Natural killer cell (primary cell): Measurements from ENCODE around the gene PTGER3. TPM values are rescaled to one million over a fixed set of nuclear protein-coding genes. Genes with fewer than 3 reads are reported as not detected.

Source experiments
- ATAC-seq, 3 donors: fragments of 150-1000 bp in 2 of 3; fragments of 200-7000 bp in 1 of 3; cut with Tn5 transposase; 1 replicate in 1 of 3; 2 replicates in 2 of 3; pipeline ENCODE4 v1.10.0; 2021; ENCODE audit warnings: mild to moderate bottlenecking in 2 of 3, moderate library complexity in 2 of 3
- DNase-seq, 2 donors: peaks; one replicate each; pipeline versions ENCODE4 v3.0.0 to v3.0.0-alpha.2; 2013 to 2021; ENCODE audit warnings: mixed read lengths in 1 of 2
- H3K27ac ChIP-seq: one replicate; pipeline ENCODE4 v1.5.1; 2013; ENCODE audit warnings: mild to moderate bottlenecking, low read length
- H3K27me3 ChIP-seq: one replicate; pipeline ENCODE4 v1.6.1; 2013; ENCODE audit warnings: low read length; ENCODE audit not compliant: control insufficient read depth, insufficient read depth
- H3K36me3 ChIP-seq: one replicate; pipeline ENCODE4 v1.6.1; 2013; ENCODE audit warnings: low read length; ENCODE audit not compliant: control insufficient read depth, insufficient read depth
- H3K4me1 ChIP-seq: one replicate; pipeline ENCODE4 v1.6.1; 2013; ENCODE audit warnings: low read length; ENCODE audit not compliant: control insufficient read depth, insufficient read depth
- H3K4me3 ChIP-seq: one replicate; pipeline ENCODE4 v1.5.1; 2013; ENCODE audit warnings: low read length
- H3K9me3 ChIP-seq: one replicate; pipeline ENCODE4 v1.6.1; 2013; ENCODE audit warnings: low read length; ENCODE audit not compliant: control insufficient read depth, insufficient read depth
- H3K27ac Mint-ChIP-seq, 2 donors: one replicate each; pipeline ENCODE4 v1.8.0; 2022; ENCODE audit warnings: mild to moderate bottlenecking in 2 of 2, mixed read lengths in 2 of 2, moderate library complexity in 1 of 2
- H3K27me3 Mint-ChIP-seq, 2 donors: one replicate each; pipeline ENCODE4 v1.8.0; 2022; ENCODE audit warnings: low read depth in 2 of 2, mixed read lengths in 2 of 2
- H3K36me3 Mint-ChIP-seq: one replicate; pipeline ENCODE4 v1.8.0; 2022; ENCODE audit warnings: mixed read lengths
- H3K4me1 Mint-ChIP-seq, 2 donors: one replicate each; pipeline ENCODE4 v1.8.0; 2022; ENCODE audit warnings: mixed read lengths in 2 of 2
- H3K4me3 Mint-ChIP-seq: one replicate; pipeline ENCODE4 v1.8.0; 2022; ENCODE audit warnings: mild to moderate bottlenecking, moderate library complexity, mixed read lengths
- H3K9me3 Mint-ChIP-seq, 2 donors: one replicate each; pipeline ENCODE4 v1.8.0; 2022; ENCODE audit warnings: mixed read lengths in 2 of 2
- WGBS: methylation state at CpG from one replicate; pipeline ENCODE4 v1.1.7; 2013; ENCODE audit warnings: missing lambda C conversion rate; ENCODE audit not compliant: insufficient coverage; 5-methylcytosine and 5-hydroxymethylcytosine counted together
- intact Hi-C: fragments of 100-400 bp; cut with micrococcal nuclease; formaldehyde crosslinking; loops from one replicate; pipeline ENCODE4 v1.14.2; 2022
- total RNA-seq, 4 donors: library from RNA; stranded (reverse); fragments of 120-200 nt in 1 of 4; gene quantifications; one replicate each; pipeline versions ENCODE4 v1.2.3 to v1.2.4, GENCODE V29; 2013 to 2022
- TF ChIP-seq, protein P1 (sequence below): fragments of 200-600 bp; IDR thresholded peaks from one replicate; pipeline ENCODE4 v1.8.0; 2022; ENCODE audit warnings: antibody characterized with exemption

The PTGER3 gene
- total RNA-seq, 3 donors from 2014 or later (not counting 1 experiment from before 2014, with no cell fraction given), result 0.72 to 21.9 TPM; not detected in 1

DNA sequence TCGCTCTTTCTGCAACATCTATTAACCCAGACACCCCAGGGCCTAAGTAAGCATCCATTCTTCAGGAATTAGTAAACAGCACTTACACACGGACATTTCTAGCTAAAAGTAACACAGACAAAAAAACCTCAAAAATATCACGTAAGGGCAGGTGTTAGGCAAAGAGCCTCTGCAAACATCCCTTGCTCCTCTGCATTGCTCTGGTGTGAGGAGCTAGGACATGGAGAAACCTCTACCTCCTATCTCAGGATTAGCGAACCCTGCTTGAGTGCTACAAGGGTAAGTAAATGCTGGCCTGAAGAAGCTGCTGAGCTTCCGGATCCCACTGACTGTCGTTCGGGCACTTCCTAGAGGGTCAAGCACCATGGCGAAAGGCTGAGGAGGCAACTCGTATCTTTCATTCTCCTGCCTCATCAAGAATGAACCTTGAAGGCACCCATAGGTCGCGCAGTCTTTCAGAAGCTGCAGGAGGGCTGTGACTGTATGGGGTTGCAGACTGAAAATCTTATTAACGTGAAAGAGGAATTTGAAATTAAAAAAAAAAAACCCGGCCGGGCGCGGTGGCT, 2.1 kb downstream of the PTGER3 start:
- Histone ChIP-seq H3K4me1 (peaks cover 18% of the 10 kb centered on the region), H3K27me3 (peaks cover 43% of the 10 kb centered on the region), H3K9me3 (no peaks in the 10 kb centered on the region), H3K36me3 (no peaks in the 10 kb centered on the region), H3K4me3 (no peak overlapping the region), H3K27ac (no peak overlapping the region)
- ATAC-seq (no peak), DNase-seq (no peak)
- intact Hi-C loops, result no loop called here
- TF ChIP-seq, protein P1, sequence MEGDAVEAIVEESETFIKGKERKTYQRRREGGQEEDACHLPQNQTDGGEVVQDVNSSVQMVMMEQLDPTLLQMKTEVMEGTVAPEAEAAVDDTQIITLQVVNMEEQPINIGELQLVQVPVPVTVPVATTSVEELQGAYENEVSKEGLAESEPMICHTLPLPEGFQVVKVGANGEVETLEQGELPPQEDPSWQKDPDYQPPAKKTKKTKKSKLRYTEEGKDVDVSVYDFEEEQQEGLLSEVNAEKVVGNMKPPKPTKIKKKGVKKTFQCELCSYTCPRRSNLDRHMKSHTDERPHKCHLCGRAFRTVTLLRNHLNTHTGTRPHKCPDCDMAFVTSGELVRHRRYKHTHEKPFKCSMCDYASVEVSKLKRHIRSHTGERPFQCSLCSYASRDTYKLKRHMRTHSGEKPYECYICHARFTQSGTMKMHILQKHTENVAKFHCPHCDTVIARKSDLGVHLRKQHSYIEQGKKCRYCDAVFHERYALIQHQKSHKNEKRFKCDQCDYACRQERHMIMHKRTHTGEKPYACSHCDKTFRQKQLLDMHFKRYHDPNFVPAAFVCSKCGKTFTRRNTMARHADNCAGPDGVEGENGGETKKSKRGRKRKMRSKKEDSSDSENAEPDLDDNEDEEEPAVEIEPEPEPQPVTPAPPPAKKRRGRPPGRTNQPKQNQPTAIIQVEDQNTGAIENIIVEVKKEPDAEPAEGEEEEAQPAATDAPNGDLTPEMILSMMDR, result no peak
- Mint-ChIP-seq H3K27me3 (peaks cover 37 to 47% of the 10 kb centered on the region in 2 donors), H3K9me3 (no peaks in the 10 kb centered on the region), H3K4me1 (peaks cover 15 to 17% of the 10 kb centered on the region in 2 donors), H3K4me3 (peak overlapping the region; percentile 47), H3K36me3 (no peaks in the 10 kb centered on the region), H3K27ac (no peak overlapping the region)
- 88% methylated on average over 15 of the region's 16 CpGs for WGBS

DNA sequence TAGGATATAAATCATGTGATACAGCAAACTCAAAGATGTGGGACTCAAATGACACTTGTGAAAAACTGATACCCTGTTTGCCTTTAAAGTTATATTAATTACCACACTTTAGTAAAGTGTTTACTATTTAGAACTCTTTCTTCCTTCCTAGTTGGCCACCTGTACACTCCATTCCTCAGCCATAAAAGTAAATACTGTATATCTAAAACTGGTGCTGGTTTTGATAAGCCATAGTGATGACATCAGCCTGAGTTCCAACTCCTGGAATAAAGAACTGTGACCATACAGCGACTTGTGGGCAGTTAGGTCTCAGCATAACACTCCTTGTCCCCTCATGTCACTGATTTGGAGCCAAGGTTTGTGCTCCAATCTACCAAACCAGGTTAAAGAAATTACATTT, 2.8 kb downstream of the PTGER3 start:
- 96% methylated on average over 1 of the region's 1 CpG for WGBS
- Mint-ChIP-seq H3K36me3 (no peaks in the 10 kb centered on the region), H3K27me3 (peaks cover 38 to 48% of the 10 kb centered on the region in 2 donors), H3K9me3 (no peaks in the 10 kb centered on the region), H3K4me3 (no peak overlapping the region), H3K27ac (no peak overlapping the region), H3K4me1 (peaks cover 15 to 17% of the 10 kb centered on the region in 2 donors)
- peaks cover 42% of the 10 kb centered on the region for H3K27me3 ChIP-seq
- no peaks in the 10 kb centered on the region for H3K36me3 ChIP-seq
- TF ChIP-seq, protein P1, result no peak
- DNase-seq (no peak), ATAC-seq (no peak)
- H3K4me1 ChIP-seq, result peaks cover 18% of the 10 kb centered on the region
- H3K27ac ChIP-seq, result no peak overlapping the region
- H3K9me3 ChIP-seq, result no peaks in the 10 kb centered on the region
- no peak overlapping the region for H3K4me3 ChIP-seq
- intact Hi-C loops, result no loop called here

DNA sequence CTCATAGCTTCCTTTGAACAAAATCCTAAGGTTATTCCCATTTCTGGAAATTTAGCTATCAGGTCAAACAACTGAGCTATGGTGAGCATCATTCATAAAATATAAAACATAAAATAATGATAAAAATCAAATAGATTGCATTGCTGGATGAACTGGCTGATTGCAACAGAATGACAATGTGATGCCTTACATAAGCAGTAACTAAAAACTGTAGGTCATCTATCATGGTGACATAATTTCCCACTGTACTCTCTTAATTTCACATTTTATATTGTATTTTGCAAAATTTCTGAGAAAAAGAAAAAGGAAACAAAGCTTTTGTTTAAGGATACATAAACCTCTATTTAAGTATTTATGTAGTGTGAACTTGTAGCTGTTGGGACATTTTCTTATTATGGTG, 4.6 kb downstream of the PTGER3 start:
- H3K9me3 ChIP-seq, result no peaks in the 10 kb centered on the region
- no peaks in the 10 kb centered on the region for H3K36me3 Mint-ChIP-seq
- H3K4me1 Mint-ChIP-seq, result peaks cover 15 to 16% of the 10 kb centered on the region in 2 donors
- H3K27ac Mint-ChIP-seq, result no peak overlapping the region
- no peaks in the 10 kb centered on the region for H3K36me3 ChIP-seq
- H3K4me3 Mint-ChIP-seq, result no peak overlapping the region
- no peak overlapping the region for H3K27ac ChIP-seq
- H3K27me3 ChIP-seq, result peaks cover 27% of the 10 kb centered on the region
- DNase-seq (no peak), ATAC-seq (no peak)
- TF ChIP-seq, protein P1, result no peak
- peaks cover 17% of the 10 kb centered on the region for H3K4me1 ChIP-seq
- intact Hi-C loops, result no loop called here
- peaks cover 35 to 50% of the 10 kb centered on the region in 2 donors for H3K27me3 Mint-ChIP-seq
- no peaks in the 10 kb centered on the region for H3K9me3 Mint-ChIP-seq
- no peak overlapping the region for H3K4me3 ChIP-seq

DNA sequence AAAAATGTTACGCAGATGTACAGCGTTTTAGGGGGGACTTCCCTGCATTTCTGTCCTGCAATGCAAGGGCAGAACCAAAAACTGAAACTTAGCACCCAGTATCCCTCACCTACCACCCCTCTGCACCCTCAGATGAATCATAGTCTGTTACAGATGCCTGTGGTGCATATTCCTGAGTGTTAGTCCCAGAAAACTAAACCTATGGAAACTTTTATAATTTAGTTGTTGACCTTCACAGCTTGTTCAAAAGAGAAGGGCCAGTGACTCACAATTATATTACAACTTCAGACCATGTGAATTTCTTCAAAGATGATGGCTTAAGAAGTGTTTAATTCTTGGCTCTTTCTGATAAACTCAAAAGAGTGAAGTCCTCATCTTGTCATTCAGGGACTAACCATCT, 5.8 kb downstream of the PTGER3 start:
- no peaks in the 10 kb centered on the region for H3K9me3 ChIP-seq
- peaks cover 6% of the 10 kb centered on the region for H3K4me1 ChIP-seq
- H3K36me3 Mint-ChIP-seq, result no peaks in the 10 kb centered on the region
- DNase-seq, result no peak
- no peaks in the 10 kb centered on the region for H3K36me3 ChIP-seq
- WGBS, result 76% methylated on average over 2 of the region's 2 CpGs
- H3K27me3 ChIP-seq, result peaks cover 16% of the 10 kb centered on the region
- no peak overlapping the region for H3K4me3 ChIP-seq
- H3K9me3 Mint-ChIP-seq, result no peaks in the 10 kb centered on the region
- no peak overlapping the region for H3K4me3 Mint-ChIP-seq
- H3K27ac Mint-ChIP-seq, result no peak overlapping the region
- ATAC-seq, result no peak
- peaks cover 6 to 8% of the 10 kb centered on the region in 2 donors for H3K4me1 Mint-ChIP-seq
- no peak overlapping the region for H3K27ac ChIP-seq
- intact Hi-C loops, result no loop called here
- peaks cover 25 to 46% of the 10 kb centered on the region in 2 donors for H3K27me3 Mint-ChIP-seq
- TF ChIP-seq, protein P1, result no peak
